DOHH2 (cell line): ENCODE results near the gene ZNF324B.

Experiments used
- H3F3A ChIP-seq: fragments of 200-600 bp; sonication (generic), shearing (Covaris generic); 2 replicates; pipeline ENCODE4 v1.6.0; 2016; ENCODE audit warnings: antibody characterized with exemption, mild to moderate bottlenecking; ENCODE audit not compliant: control insufficient read depth, insufficient read depth
- H3K27ac ChIP-seq: fragments of 200-600 bp; sonication (generic); 2 replicates; pipeline ENCODE4 v1.5.1; 2014; ENCODE audit warnings: low read depth, mild to moderate bottlenecking, low read length, moderate library complexity
- H3K27me3 ChIP-seq: fragments of 200-600 bp; sonication (generic); 2 replicates; pipeline ENCODE4 v1.6.1; 2014; ENCODE audit warnings: mild to moderate bottlenecking, low read length, mixed read lengths; ENCODE audit not compliant: control insufficient read depth
- H3K36me3 ChIP-seq: fragments of 200-600 bp; sonication (generic); 2 replicates; pipeline ENCODE4 v1.6.1; 2014; ENCODE audit warnings: mild to moderate bottlenecking, low read length, moderate library complexity, mixed read lengths; ENCODE audit not compliant: control insufficient read depth
- H3K4me1 ChIP-seq: fragments of 200-600 bp; sonication (generic); 2 replicates; pipeline ENCODE4 v1.6.1; 2014; ENCODE audit warnings: mild to moderate bottlenecking, low read length, mixed read lengths; ENCODE audit not compliant: control insufficient read depth
- H3K4me2 ChIP-seq: fragments of 200-600 bp; sonication (generic); 2 replicates; pipeline ENCODE4 v1.6.0; 2014; ENCODE audit warnings: mild to moderate bottlenecking, low read length, moderate library complexity
- H3K4me3 ChIP-seq: fragments of 200-600 bp; sonication (generic); 2 replicates; pipeline ENCODE4 v1.5.1; 2014; ENCODE audit warnings: mild to moderate bottlenecking, low read length, mixed read lengths
- H3K79me2 ChIP-seq: fragments of 200-600 bp; sonication (generic); 2 replicates; pipeline ENCODE4 v1.6.1; 2014; ENCODE audit warnings: mild to moderate bottlenecking, low read length, mixed read lengths; ENCODE audit not compliant: control insufficient read depth
- H3K9me2 ChIP-seq: fragments of 200-600 bp; sonication (generic); replicated peaks from 2 replicates; pipeline ENCODE4 v1.6.1; 2014; ENCODE audit warnings: mild to moderate bottlenecking, low read length, mixed read lengths; ENCODE audit not compliant: control insufficient read depth
- H3K9me3 ChIP-seq: fragments of 200-600 bp; sonication (generic); 2 replicates; pipeline ENCODE4 v1.6.1; 2014; ENCODE audit warnings: antibody characterized with exemption, low read length, mixed read lengths; ENCODE audit not compliant: control insufficient read depth, insufficient read depth
- H4K20me1 ChIP-seq: fragments of 200-600 bp; sonication (generic); 2 replicates; pipeline ENCODE4 v1.6.0; 2014; ENCODE audit warnings: low read depth, mild to moderate bottlenecking, antibody characterized with exemption, low read length, moderate library complexity; ENCODE audit not compliant: control insufficient read depth, insufficient read depth
- EZH2phosphoT487 ChIP-seq: fragments of 200-600 bp; sonication (generic); IDR thresholded peaks from 2 replicates; pipeline ENCODE4 v1.6.1; 2017; ENCODE audit warnings: borderline replicate concordance, mild to moderate bottlenecking, antibody characterized with exemption, low read length, moderate library complexity, mixed read lengths
- TF ChIP-seq, protein P1 (sequence below): fragments of 200-600 bp; sonication (generic); IDR thresholded peaks from one replicate; pipeline ENCODE4 v1.5.1; 2014; ENCODE audit warnings: antibody characterized with exemption, mild to moderate bottlenecking, low read depth, low read length; ENCODE audit not compliant: poor library complexity, severe bottlenecking

The ZNF324B gene

GRCh38 chr19:58492265-58492664, 40.8 kb downstream of the ZNF324B start:
- Histone ChIP-seq H4K20me1 (no peaks in the 10 kb centered on the region), H3K36me3 (no peaks in the 10 kb centered on the region), H3K27me3 (no peaks in the 10 kb centered on the region), H3F3A (no peaks in the 10 kb centered on the region), H3K9me2 (no peaks in the 10 kb centered on the region), H3K27ac (no peak overlapping the region), H3K9me3 (no peaks in the 10 kb centered on the region), H3K4me1 (no peaks in the 10 kb centered on the region; the same call in 1 of the 2 replicates), H3K79me2 (no peaks in the 10 kb centered on the region), H3K4me2 (no peak overlapping the region), H3K4me3 (no peak overlapping the region)
- no peak for TF ChIP-seq EZH2phosphoT487
- TF ChIP-seq, protein P1, sequence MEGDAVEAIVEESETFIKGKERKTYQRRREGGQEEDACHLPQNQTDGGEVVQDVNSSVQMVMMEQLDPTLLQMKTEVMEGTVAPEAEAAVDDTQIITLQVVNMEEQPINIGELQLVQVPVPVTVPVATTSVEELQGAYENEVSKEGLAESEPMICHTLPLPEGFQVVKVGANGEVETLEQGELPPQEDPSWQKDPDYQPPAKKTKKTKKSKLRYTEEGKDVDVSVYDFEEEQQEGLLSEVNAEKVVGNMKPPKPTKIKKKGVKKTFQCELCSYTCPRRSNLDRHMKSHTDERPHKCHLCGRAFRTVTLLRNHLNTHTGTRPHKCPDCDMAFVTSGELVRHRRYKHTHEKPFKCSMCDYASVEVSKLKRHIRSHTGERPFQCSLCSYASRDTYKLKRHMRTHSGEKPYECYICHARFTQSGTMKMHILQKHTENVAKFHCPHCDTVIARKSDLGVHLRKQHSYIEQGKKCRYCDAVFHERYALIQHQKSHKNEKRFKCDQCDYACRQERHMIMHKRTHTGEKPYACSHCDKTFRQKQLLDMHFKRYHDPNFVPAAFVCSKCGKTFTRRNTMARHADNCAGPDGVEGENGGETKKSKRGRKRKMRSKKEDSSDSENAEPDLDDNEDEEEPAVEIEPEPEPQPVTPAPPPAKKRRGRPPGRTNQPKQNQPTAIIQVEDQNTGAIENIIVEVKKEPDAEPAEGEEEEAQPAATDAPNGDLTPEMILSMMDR: no peak

DNA sequence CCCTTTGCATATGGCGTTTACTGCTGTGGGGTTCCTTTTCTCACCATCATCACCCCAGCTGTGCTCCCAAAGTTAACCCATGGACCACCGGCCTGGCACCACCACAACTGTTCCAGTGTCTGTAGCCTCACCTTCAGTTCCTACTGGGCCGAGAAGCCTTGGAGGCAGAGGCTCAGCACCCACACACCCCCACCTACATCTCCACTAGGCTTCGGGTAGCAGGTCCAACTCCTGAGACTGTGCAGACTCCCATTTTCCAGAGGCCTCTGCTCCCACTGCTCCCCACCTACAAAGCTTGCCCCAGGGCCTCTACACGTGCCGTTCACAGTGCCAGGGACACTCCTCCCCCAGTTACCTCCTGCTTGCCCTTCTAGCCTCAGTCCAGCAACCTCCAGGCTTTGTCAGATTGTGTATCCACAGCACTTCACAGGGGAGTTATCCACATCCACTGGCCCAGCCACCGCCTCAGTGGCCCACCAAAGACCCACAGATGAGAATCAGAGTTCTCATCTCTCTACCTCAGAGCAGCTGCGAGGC, 46.3 kb downstream of the ZNF324B start:
- Histone ChIP-seq H3K9me3 (peaks cover 11% of the 10 kb centered on the region; the same call in 1 of the 2 replicates), H3F3A (no peaks in the 10 kb centered on the region), H3K9me2 (no peaks in the 10 kb centered on the region), H3K79me2 (peaks cover 15% of the 10 kb centered on the region), H3K27ac (no peak overlapping the region), H3K27me3 (no peaks in the 10 kb centered on the region), H4K20me1 (no peaks in the 10 kb centered on the region), H3K36me3 (no peaks in the 10 kb centered on the region; the same call in 1 of the 2 replicates), H3K4me2 (peak overlapping the region; percentile 95; the same call in 1 of the 2 replicates), H3K4me1 (peaks cover 16% of the 10 kb centered on the region), H3K4me3 (no peak overlapping the region)
- no peak for TF ChIP-seq EZH2phosphoT487
- TF ChIP-seq, protein P1: no peak

DNA sequence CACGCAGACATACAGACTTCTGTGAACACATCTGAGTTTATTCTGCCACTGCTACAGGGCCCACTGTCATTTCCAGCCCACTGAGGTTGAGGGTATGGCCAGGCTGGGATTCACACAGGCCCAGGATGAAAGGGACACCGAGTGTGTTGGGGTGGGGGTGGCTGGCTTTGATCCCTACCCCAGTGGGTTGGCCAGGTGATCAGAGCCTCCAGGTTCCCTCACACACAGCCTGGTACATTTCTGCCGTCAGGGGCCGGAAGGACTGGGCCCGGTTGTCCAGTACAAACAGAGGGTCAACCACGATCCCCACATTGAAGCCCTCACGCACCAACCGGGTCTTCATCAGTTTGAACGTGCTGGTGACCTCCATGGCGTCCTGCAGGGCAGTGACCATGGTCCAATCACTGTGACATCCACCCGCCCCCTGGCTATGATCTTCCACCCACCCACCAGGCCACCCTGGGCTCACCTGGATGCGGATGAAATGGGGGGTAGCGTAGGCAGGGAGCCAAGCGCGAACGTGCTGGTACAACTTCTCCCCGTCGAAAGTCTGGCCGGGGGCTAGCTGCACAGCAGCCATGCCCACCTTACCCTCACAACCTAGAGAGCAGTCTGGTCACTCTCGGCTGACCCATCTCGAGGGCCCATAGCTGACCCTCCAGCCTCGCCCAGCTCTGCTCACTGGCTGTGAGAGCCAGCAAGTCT, 47.0 kb downstream of the ZNF324B start:
- no peaks in the 10 kb centered on the region for H4K20me1 ChIP-seq
- H3K4me1 ChIP-seq: peaks cover 16% of the 10 kb centered on the region
- H3K36me3 ChIP-seq: no peaks in the 10 kb centered on the region; the same call in 1 of the 2 replicates
- H3F3A ChIP-seq: no peaks in the 10 kb centered on the region
- TF ChIP-seq, protein P1: no peak
- TF ChIP-seq EZH2phosphoT487: no peak
- no peaks in the 10 kb centered on the region for H3K9me2 ChIP-seq
- peaks cover 11% of the 10 kb centered on the region; the same call in 1 of the 2 replicates for H3K9me3 ChIP-seq
- no peaks in the 10 kb centered on the region for H3K27me3 ChIP-seq
- H3K4me3 ChIP-seq: peak overlapping the region; percentile 81
- no peak overlapping the region for H3K27ac ChIP-seq
- H3K79me2 ChIP-seq: peaks cover 15% of the 10 kb centered on the region
- H3K4me2 ChIP-seq: peak overlapping the region; percentile 95
